ENCODE data around the gene CPHXL. TPM values are rescaled to one million over a fixed set of nuclear protein-coding genes. Genes with fewer than 3 reads are reported as not detected.

CPHXL gene
- not detected in 2 replicates for total RNA-seq

GRCh38 chr16:75726390-75726789 is at the start of gene CPHXL:
Gene CPHXL (minus strand): TSS chr16:75726490. CDS start chr16:75726442, 48 bp downstream.

GRCh38 chr16:75701361-75701760 is 24.9 kb downstream of the CPHXL start, which contains the start of gene DUXB:
Gene DUXB (minus strand): TSS chr16:75701461. CDS start chr16:75701418, 43 bp downstream.

GRCh38 chr16:75676909-75677308 is 49.4 kb downstream of the CPHXL start, which contains the start of gene CPHXL2:
Gene CPHXL2 (minus strand): TSS chr16:75677009. CDS start chr16:75676999, 10 bp downstream.

Small RNA genes within 50 kb of the gene (small RNA-seq; reads per million reads assigned to genes)
- gene RN7SL520P, result not detected

Other genes starting within 250 kb of the CPHXL start
- gene CHST6, start 231.0 kb downstream of the CPHXL start, total RNA-seq, result 0.65 and 1.1 TPM in 2 replicates
- 0.33 TPM in 1 of 2 replicates, not detected in the other for gene CHST5, start 190.4 kb downstream of the CPHXL start, total RNA-seq
- gene TMEM231, start 170.2 kb downstream of the CPHXL start, total RNA-seq, result 13.4 and 13.6 TPM in 2 replicates
- 40.2 and 42.4 TPM in 2 replicates for gene GABARAPL2, start 160.1 kb downstream of the CPHXL start, total RNA-seq
- 90.5 and 102 TPM in 2 replicates for gene ADAT1, start 103.2 kb downstream of the CPHXL start, total RNA-seq
- 184 and 209 TPM in 2 replicates for gene KARS1, start 78.8 kb downstream of the CPHXL start, total RNA-seq
- gene TERF2IP, start 78.7 kb downstream of the CPHXL start, total RNA-seq, result 32.3 and 40.2 TPM in 2 replicates
- not detected in 2 replicates for gene CPHXL2, start 49.5 kb downstream of the CPHXL start, total RNA-seq
- gene DUXB, start 25.0 kb downstream of the CPHXL start, total RNA-seq, result not detected in 2 replicates

Data from vein endothelial cell (primary cell).